Stimulated activated effector memory CD8-positive, alpha-beta T cell treated with anti-CD3 and anti-CD28 coated beads, Interleukin-12 subunit alpha, Interleukin-12 subunit beta, amount 100 ng/mL, for 72 hours (primary cell): ENCODE measurements around the gene USP28.
A peak's percentile ranks its signal among the peaks of the same experiment; 100 is the strongest.
"Not testable (repeated sequence)": the region's sequence is repeated elsewhere in the genome, so short reads cannot be mapped to it uniquely, and the experiment has no call there.

Source experiments
- ATAC-seq: fragments of 150-1000 bp; cut with Tn5 transposase; 2 replicates; pipeline ENCODE4 v1.10.0; 2021
- DNase-seq, 2 donors: peaks; one replicate each; pipeline ENCODE4 v3.0.0; 2021 to 2022; ENCODE audit warnings: low spot score in 2 of 2
- H3K27ac Mint-ChIP-seq: one replicate; pipeline ENCODE4 v1.8.0; 2022; ENCODE audit warnings: mild to moderate bottlenecking, mixed read lengths
- H3K36me3 Mint-ChIP-seq: one replicate; pipeline ENCODE4 v1.8.0; 2022; ENCODE audit warnings: mild to moderate bottlenecking, mixed read lengths
- H3K4me1 Mint-ChIP-seq: one replicate; pipeline ENCODE4 v1.8.0; 2022; ENCODE audit warnings: mixed read lengths
- H3K4me3 Mint-ChIP-seq: one replicate; pipeline ENCODE4 v1.8.0; 2022; ENCODE audit warnings: mild to moderate bottlenecking, mixed read lengths
- H3K9me3 Mint-ChIP-seq: one replicate; pipeline ENCODE4 v1.8.0; 2022; ENCODE audit warnings: mixed read lengths

The USP28 gene

DNA sequence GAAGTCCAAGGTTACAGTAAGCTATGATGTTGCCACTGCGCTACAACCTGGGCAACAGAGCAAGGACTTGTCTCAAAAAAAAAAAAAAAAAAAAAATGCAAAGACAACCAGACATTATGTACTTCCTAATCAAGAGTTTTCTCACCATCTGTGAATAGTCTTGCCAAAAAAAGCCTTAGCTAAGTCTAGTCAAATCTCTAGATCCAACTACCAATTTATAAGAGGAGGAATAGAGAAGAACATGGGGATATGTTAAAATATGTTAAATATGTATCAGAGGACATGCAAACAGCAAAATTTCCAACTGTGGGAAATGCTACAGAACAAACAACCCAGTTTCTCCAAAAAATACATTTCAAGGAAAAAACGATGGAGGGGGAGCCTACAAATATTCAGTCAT lies 45.6 kb downstream of the USP28 start:
- H3K27ac Mint-ChIP-seq = no peak overlapping the region
- peaks cover 6% of the 10 kb centered on the region for H3K4me1 Mint-ChIP-seq
- ATAC-seq = no peak
- no peaks in the 10 kb centered on the region for H3K9me3 Mint-ChIP-seq
- H3K4me3 Mint-ChIP-seq = no peak overlapping the region
- no peak for DNase-seq
- H3K36me3 Mint-ChIP-seq = peaks cover 80% of the 10 kb centered on the region

GRCh38 chr11:113828191-113828590 lies 47.2 kb downstream of the USP28 start:
- H3K27ac Mint-ChIP-seq = no peak overlapping the region
- ATAC-seq (no peak), DNase-seq (no peak)
- H3K4me3 Mint-ChIP-seq = no peak overlapping the region
- peaks cover 87% of the 10 kb centered on the region for H3K36me3 Mint-ChIP-seq
- H3K9me3 Mint-ChIP-seq = no peaks in the 10 kb centered on the region
- peaks cover 6% of the 10 kb centered on the region for H3K4me1 Mint-ChIP-seq

DNA sequence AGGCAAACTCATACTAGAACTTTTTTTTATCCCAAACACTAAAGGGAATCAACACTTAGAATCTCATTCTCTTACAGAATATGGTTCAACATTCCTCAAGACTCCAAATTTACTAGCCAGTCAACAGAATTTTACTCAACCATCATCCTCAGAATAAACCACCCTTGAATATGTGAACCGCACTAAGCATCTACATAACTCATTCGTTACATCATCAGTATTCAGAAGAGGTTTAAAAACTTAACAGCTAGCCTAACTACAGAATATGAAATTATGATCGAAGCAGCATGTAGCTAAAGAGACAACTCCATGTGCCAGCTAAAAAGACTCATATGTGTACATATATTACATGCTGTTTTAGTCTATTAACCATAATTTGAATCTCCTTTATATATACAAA lies 47.9 kb downstream of the USP28 start:
- DNase-seq = no peak
- ATAC-seq = no peak
- peaks cover 87% of the 10 kb centered on the region for H3K36me3 Mint-ChIP-seq
- H3K27ac Mint-ChIP-seq = no peak overlapping the region
- peaks cover 6% of the 10 kb centered on the region for H3K4me1 Mint-ChIP-seq
- no peaks in the 10 kb centered on the region for H3K9me3 Mint-ChIP-seq
- H3K4me3 Mint-ChIP-seq = no peak overlapping the region

- Mint-ChIP-seq H3K9me3 (no peaks in the 10 kb centered on the region), H3K27ac (no peak overlapping the region), H3K4me3 (no peak overlapping the region), H3K36me3 (peaks cover 88% of the 10 kb centered on the region), H3K4me1 (no peaks in the 10 kb centered on the region)
- DNase-seq = no peak
- ATAC-seq = no peak
Observed at GRCh38 chr11:113818426-113818825, 56.9 kb downstream of the USP28 start.

DNA sequence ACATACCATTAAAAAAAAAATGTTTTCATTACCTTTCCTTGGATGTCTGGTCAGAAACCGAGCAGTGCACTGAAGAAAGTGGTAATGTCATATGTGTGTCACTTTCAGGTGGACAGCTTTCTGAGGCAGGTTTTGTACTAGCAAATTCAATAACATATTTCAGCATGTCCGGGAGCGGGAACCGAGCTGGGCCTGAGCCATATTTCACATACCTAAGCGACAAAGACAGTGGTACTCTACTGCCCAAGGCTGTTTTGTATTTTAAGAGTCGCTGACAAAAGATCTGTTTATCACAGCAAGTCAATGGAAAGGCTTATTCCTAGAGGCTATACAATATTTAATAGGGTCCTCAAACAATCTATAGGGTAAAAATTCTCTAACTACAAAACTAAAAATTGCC lies 57.7 kb downstream of the USP28 start:
- no peaks in the 10 kb centered on the region for H3K9me3 Mint-ChIP-seq

GRCh38 chr11:113817162-113817561 lies 58.2 kb downstream of the USP28 start:
- H3K27ac Mint-ChIP-seq = no peak overlapping the region

More for the DNA sequence above, 57.7 kb downstream of the USP28 start:
- Mint-ChIP-seq H3K4me3 (no peak overlapping the region), H3K27ac (no peak overlapping the region), H3K36me3 (peaks cover 88% of the 10 kb centered on the region), H3K4me1 (no peaks in the 10 kb centered on the region)
- ATAC-seq (no peak), DNase-seq (no peak)

DNA sequence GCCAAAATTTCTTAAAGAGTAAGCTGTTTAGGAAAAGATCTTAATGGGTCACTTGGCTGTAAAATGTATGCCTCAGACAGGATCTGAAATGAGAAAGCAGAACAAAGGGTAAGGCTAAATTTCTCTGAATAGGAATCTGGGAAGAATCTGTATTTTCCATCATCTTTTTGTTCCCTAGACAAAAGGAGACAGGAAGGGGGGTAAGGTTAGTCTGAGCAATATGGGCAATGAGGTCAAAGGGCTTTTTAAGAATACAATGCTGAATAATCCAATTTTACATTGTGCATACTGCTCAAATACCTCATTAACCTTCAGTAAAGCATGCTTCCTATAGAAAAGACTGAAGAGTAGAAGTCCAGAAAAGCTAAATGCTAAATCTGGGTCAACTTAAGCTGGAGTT lies 61.2 kb downstream of the USP28 start:
- Mint-ChIP-seq H3K9me3 (no peaks in the 10 kb centered on the region), H3K4me1 (no peaks in the 10 kb centered on the region), H3K36me3 (peaks cover 88% of the 10 kb centered on the region), H3K4me3 (no peak overlapping the region), H3K27ac (peak overlapping the region; percentile 35)
- DNase-seq (no peak), ATAC-seq (no peak)

More at GRCh38 chr11:113817162-113817561, 58.2 kb downstream of the USP28 start:
- Mint-ChIP-seq H3K9me3 (no peaks in the 10 kb centered on the region), H3K4me1 (no peaks in the 10 kb centered on the region), H3K4me3 (no peak overlapping the region), H3K36me3 (peaks cover 88% of the 10 kb centered on the region)
- ATAC-seq (no peak), DNase-seq (no peak)

- Mint-ChIP-seq H3K9me3 (no peaks in the 10 kb centered on the region), H3K27ac (peak overlapping the region; percentile 20), H3K4me1 (no peaks in the 10 kb centered on the region), H3K36me3 (peaks cover 100% of the 10 kb centered on the region), H3K4me3 (no peak overlapping the region)
- DNase-seq (no peak), ATAC-seq (no peak)
Observed at GRCh38 chr11:113808931-113809330, 66.4 kb downstream of the USP28 start.

DNA sequence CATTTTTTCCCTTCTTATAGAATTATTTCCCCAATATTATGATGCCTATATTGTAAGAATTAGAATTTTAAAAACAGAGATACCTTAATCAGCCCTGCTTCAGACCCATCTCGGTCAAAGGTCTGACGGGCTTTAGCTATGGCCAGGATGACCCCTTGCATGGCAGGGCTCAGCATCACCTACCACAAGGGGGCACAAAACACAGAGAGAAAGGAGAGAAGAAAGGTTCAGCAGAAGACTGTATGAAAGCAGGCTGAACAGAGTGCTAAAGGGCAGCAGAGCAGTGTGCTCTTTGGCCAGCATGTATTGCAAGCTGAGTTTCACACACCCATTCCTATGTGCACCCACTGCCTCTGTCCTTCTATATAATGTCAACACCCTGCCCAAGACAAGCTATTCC lies 69.0 kb downstream of the USP28 start:
- ATAC-seq (no peak), DNase-seq (no peak)
- H3K4me3 Mint-ChIP-seq = no peak overlapping the region
- peak overlapping the region; percentile 29 for H3K27ac Mint-ChIP-seq
- H3K4me1 Mint-ChIP-seq = no peaks in the 10 kb centered on the region
- H3K36me3 Mint-ChIP-seq = peaks cover 100% of the 10 kb centered on the region
- no peaks in the 10 kb centered on the region for H3K9me3 Mint-ChIP-seq

DNA sequence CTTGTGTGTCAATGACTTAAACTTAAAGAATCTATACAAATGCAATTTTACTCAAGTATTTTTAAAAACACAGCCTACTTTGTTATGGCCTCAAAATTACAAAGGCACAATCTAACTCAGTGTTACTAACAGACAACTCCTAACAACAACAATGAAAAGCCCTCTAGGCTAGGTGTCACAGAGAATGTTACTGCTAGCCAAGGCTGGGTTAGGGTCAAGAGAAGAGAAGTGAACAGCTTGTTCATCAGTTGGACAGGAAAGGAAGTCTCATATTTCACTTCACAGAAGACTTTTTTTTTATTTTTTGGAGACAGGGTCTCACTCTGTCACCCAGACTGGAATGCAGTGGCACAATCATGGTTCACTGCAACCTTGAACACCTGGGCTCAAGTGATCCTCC lies 69.7 kb downstream of the USP28 start:
- no peaks in the 10 kb centered on the region for H3K9me3 Mint-ChIP-seq
- H3K36me3 Mint-ChIP-seq = peaks cover 100% of the 10 kb centered on the region
- ATAC-seq = no peak
- H3K4me1 Mint-ChIP-seq = no peaks in the 10 kb centered on the region
- no peak overlapping the region for H3K27ac Mint-ChIP-seq
- DNase-seq = no peak
- no peak overlapping the region for H3K4me3 Mint-ChIP-seq

GRCh38 chr11:113802621-113803020 lies 72.8 kb downstream of the USP28 start:
- no peak overlapping the region for H3K27ac Mint-ChIP-seq
- DNase-seq = no peak

GRCh38 chr11:113796663-113797259 lies 78.6 kb downstream of the USP28 start:
- DNase-seq (no peak), ATAC-seq (peak; percentile 55)
- peaks cover 52% of the 10 kb centered on the region for H3K36me3 Mint-ChIP-seq
- no peak overlapping the region for H3K4me3 Mint-ChIP-seq
- H3K9me3 Mint-ChIP-seq = no peaks in the 10 kb centered on the region
- H3K4me1 Mint-ChIP-seq = no peaks in the 10 kb centered on the region
- H3K27ac Mint-ChIP-seq = no peak overlapping the region

More at GRCh38 chr11:113802621-113803020, 72.8 kb downstream of the USP28 start:
- ATAC-seq = no peak
- Mint-ChIP-seq H3K4me1 (no peaks in the 10 kb centered on the region), H3K9me3 (no peaks in the 10 kb centered on the region), H3K4me3 (no peak overlapping the region), H3K36me3 (peaks cover 100% of the 10 kb centered on the region)

- Mint-ChIP-seq H3K4me3 (no peak overlapping the region), H3K9me3 (no peaks in the 10 kb centered on the region), H3K36me3 (no peaks in the 10 kb centered on the region), H3K4me1 (no peaks in the 10 kb centered on the region), H3K27ac (no peak overlapping the region)
- no peak for DNase-seq
- no peak for ATAC-seq
Observed at GRCh38 chr11:113789675-113790320, 85.6 kb downstream of the USP28 start.

DNA sequence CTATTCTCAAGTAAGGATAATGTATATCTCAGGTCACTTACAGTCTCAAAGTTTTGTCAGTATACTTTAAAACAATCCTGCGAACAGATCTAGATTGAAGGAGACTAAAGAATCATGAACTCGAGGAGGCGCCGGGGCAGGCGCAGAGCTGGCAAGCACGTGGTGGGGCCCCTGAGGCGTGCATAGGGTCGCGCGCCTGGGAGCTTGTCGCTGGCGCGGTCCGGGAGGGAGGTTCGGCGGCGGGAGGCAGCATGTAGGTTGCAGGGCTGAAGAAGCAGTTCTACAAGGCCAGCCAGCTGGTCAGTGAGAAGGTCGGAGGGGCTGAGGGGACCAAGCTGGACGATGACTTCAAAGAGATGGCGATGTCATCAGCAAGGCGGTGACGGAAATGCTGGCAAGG lies 86.4 kb downstream of the USP28 start:
- H3K36me3 Mint-ChIP-seq, H3K27ac Mint-ChIP-seq, H3K4me3 Mint-ChIP-seq, H3K4me1 Mint-ChIP-seq, DNase-seq, ATAC-seq, H3K9me3 Mint-ChIP-seq: not testable (repeated sequence)

DNA sequence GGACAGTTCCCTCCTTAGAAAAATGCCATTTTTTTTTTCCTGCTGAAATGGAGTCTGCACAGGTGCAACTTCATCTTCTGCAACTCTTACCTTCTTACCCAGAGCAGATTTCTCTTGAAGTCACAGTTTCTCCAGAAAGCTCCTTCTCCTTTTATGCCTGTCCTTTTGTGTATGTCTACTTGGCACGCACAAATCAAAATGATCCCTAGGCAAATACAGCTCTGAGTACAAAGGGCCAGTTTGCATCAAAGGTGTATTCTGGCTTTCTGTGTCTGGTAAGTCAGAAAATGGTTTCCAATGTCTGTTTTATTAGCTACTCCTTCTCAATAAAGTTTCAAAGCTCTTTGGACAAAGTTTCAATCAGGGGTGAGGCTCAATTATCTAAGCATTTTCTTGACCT lies 93.2 kb downstream of the USP28 start:
- Mint-ChIP-seq H3K9me3 (no peaks in the 10 kb centered on the region), H3K27ac (no peak overlapping the region), H3K4me3 (no peak overlapping the region), H3K4me1 (no peaks in the 10 kb centered on the region), H3K36me3 (no peaks in the 10 kb centered on the region)
- ATAC-seq = no peak
- DNase-seq = no peak

- DNase-seq = no peak
- H3K27ac Mint-ChIP-seq = no peak overlapping the region
- H3K36me3 Mint-ChIP-seq = no peaks in the 10 kb centered on the region
- H3K4me1 Mint-ChIP-seq = no peaks in the 10 kb centered on the region
- no peak for ATAC-seq
- H3K9me3 Mint-ChIP-seq = no peaks in the 10 kb centered on the region
- H3K4me3 Mint-ChIP-seq = no peak overlapping the region
Observed at GRCh38 chr11:113781682-113782081, 93.7 kb downstream of the USP28 start.
